Osteoblast (primary cell): ENCODE measurements around the gene UCK1. TPM values are rescaled to one million over a fixed set of nuclear protein-coding genes. Genes with fewer than 3 reads are reported as not detected.
A peak's percentile ranks its signal among the peaks of the same experiment; 100 is the strongest.

Experiments
- DNase-seq: peaks from one replicate; pipeline ENCODE4 v3.0.0; 2011; ENCODE audit warnings: low spot score, mixed read lengths; ENCODE audit not compliant: insufficient read length; ENCODE audit errors: missing footprints
- H2AFZ ChIP-seq: 2 replicates; pipeline ENCODE4 v1.6.0; 2011; ENCODE audit warnings: mild to moderate bottlenecking, low read length
- H3K27ac ChIP-seq: 2 replicates; pipeline ENCODE4 v1.5.1; 2011; ENCODE audit warnings: mild to moderate bottlenecking, low read depth, low read length, moderate library complexity
- H3K27me3 ChIP-seq: 2 replicates; pipeline ENCODE4 v1.6.0; 2012; ENCODE audit warnings: mild to moderate bottlenecking, control low read depth, inconsistent platforms, low read length, moderate library complexity; ENCODE audit not compliant: insufficient read depth
- H3K36me3 ChIP-seq: 2 replicates; pipeline ENCODE4 v1.5.1; 2011; ENCODE audit warnings: mild to moderate bottlenecking, low read length, control low read depth, moderate library complexity; ENCODE audit not compliant: insufficient read depth
- H3K4me1 ChIP-seq: 2 replicates; pipeline ENCODE4 v1.5.1; 2011; ENCODE audit warnings: mild to moderate bottlenecking, low read length, control low read depth, moderate library complexity; ENCODE audit not compliant: insufficient read depth
- H3K4me2 ChIP-seq: 2 replicates; pipeline ENCODE4 v1.6.0; 2011; ENCODE audit warnings: mild to moderate bottlenecking, low read length; ENCODE audit not compliant: insufficient read depth
- H3K4me3 ChIP-seq: fragments of 200-600 bp; sonication (generic); 3 replicates; pipeline ENCODE4 v1.5.1; 2012; ENCODE audit warnings: mild to moderate bottlenecking, low read length, inconsistent platforms; ENCODE audit not compliant: insufficient read depth
- H3K79me2 ChIP-seq: 2 replicates; pipeline ENCODE4 v1.6.0; 2012; ENCODE audit warnings: mild to moderate bottlenecking, low read length, control low read depth, inconsistent platforms; ENCODE audit not compliant: insufficient read depth
- H3K9me3 ChIP-seq: 2 replicates; pipeline ENCODE4 v1.5.1; 2011; ENCODE audit warnings: low read depth, low read length, control low read depth
- H4K20me1 ChIP-seq: 2 replicates; pipeline ENCODE4 v1.6.0; 2012; ENCODE audit warnings: mild to moderate bottlenecking, low read length, control low read depth; ENCODE audit not compliant: insufficient read depth
- CTCF ChIP-seq: IDR thresholded peaks from 2 replicates; pipeline ENCODE4 v1.5.1; 2011; ENCODE audit warnings: mild to moderate bottlenecking, low read depth, low read length, moderate library complexity; ENCODE audit errors: extremely low read depth
- total RNA-seq: library from RNA; depleted of rRNA; stranded (reverse); fragments of >200 nt; gene quantifications from 2 replicates; pipeline ENCODE4 v1.2.3, GENCODE V29; 2012

Gene UCK1
- total RNA-seq, 1 donor, result 19.5 TPM

GRCh38 chr9:131578731-131579504 is 47.9 kb upstream of the UCK1 start:
- Histone ChIP-seq H3K9me3 (no peaks in the 10 kb centered on the region), H3K4me3 (no peak overlapping the region), H3K4me2 (no peak overlapping the region), H3K4me1 (no peaks in the 10 kb centered on the region), H4K20me1 (no peaks in the 10 kb centered on the region), H3K27me3 (no peaks in the 10 kb centered on the region), H2AFZ (no peak overlapping the region), H3K27ac (no peak overlapping the region), H3K79me2 (no peaks in the 10 kb centered on the region), H3K36me3 (peaks cover 8% of the 10 kb centered on the region)
- peak; percentile 56 for DNase-seq
- no peak for TF ChIP-seq CTCF

DNA sequence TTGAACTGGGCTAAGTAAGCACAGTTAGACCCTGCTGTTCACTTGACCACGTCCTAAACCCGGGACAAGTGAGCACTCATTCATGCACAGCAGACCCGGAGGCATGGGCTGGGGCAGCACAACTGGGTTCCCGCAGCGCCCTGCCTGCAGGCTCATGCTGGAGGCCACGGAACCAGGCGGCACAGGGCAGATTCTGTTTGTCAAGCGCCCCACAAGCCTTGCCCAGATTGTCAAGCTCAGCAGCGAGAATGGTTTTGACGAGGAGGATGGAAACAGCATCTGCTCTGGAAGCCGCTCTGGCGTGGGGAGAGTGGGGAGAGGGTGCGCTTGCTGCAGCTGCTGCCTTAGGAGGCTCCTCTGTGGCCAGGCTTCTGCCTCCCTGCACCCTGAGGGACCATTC is 47.0 kb upstream of the UCK1 start:
- H3K4me3 ChIP-seq, result no peak overlapping the region
- H4K20me1 ChIP-seq, result no peaks in the 10 kb centered on the region
- H3K36me3 ChIP-seq, result peaks cover 8% of the 10 kb centered on the region

DNA sequence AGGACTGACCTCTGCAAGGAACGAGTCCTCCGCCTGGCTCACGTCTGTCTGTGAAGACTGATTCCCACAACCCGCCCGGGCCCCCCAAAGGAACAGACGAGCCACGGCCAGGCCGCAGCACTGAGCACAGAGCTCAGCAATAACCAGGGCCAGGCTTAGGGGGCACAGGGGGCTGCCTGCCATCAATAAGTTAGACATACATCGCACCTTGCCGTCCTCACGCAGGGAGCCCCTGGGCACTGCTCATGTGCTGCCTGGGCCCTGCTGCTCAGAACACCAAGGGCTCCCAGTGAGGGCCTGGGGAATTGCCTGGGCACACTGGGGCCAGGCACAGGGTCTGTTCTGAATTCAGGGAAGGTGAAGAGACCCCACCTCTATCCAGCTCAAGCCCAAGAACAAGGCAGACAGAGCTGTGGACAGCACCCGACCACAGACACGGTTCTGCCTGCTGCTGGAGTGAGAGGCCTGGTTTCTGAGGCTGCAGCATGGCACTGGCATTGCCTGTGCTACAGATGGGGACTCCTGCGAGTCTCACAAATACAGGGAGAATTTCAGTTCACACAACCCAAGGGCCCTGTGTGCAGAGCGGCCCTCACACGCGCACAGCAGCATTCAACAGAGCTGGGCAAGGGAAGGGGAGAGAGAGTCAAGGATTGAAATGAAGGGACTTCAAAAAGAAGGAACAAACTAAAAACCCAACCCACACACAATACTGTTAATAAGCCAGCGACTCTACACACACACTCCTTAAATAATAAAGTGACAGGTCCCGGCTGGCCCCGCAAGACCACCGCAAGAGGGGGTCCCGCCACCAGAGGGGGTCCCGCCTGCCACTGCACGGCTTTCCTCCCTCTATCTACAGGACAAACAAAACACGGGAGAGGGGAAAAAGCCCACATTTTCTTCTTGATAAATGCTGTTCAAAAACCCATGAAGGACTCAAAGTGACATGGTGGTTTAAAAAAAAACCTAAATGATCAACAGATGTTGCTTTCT is 46.2 kb upstream of the UCK1 start:
- Histone ChIP-seq H3K4me3 (no peak overlapping the region), H3K27me3 (no peaks in the 10 kb centered on the region), H3K9me3 (no peaks in the 10 kb centered on the region), H3K36me3 (peaks cover 8% of the 10 kb centered on the region), H3K27ac (no peak overlapping the region), H3K4me2 (no peak overlapping the region), H3K4me1 (no peaks in the 10 kb centered on the region), H3K79me2 (no peaks in the 10 kb centered on the region), H4K20me1 (no peaks in the 10 kb centered on the region), H2AFZ (no peak overlapping the region)
- no peak for TF ChIP-seq CTCF
- DNase-seq, result peak; percentile 65

More for the DNA sequence above, 47.0 kb upstream of the UCK1 start:
- Histone ChIP-seq H3K27ac (no peak overlapping the region), H3K79me2 (no peaks in the 10 kb centered on the region), H3K4me2 (no peak overlapping the region), H2AFZ (no peak overlapping the region), H3K27me3 (no peaks in the 10 kb centered on the region), H3K4me1 (no peaks in the 10 kb centered on the region), H3K9me3 (no peaks in the 10 kb centered on the region)
- DNase-seq, result peak; percentile 62
- no peak for TF ChIP-seq CTCF
